Measurements from ENCODE around the gene CNTNAP2.
A peak's percentile ranks its signal among the peaks of the same experiment; 100 is the strongest.
"Not testable (repeated sequence)": the region's sequence is repeated elsewhere in the genome, so short reads cannot be mapped to it uniquely, and the experiment has no call there.

The CNTNAP2 gene

GRCh38 chr7:148303295-148304082 lies 2186.9 kb downstream of the CNTNAP2 start:
- DNase-seq: no peak

GRCh38 chr7:148304083-148304335 lies 2187.4 kb downstream of the CNTNAP2 start:
- no peak for DNase-seq

- peak; percentile 84 for DNase-seq
Measured at GRCh38 chr7:148304456-148304855, 2187.9 kb downstream of the CNTNAP2 start.

- no peak for DNase-seq
Measured at GRCh38 chr7:148306759-148307158, 2190.2 kb downstream of the CNTNAP2 start.

- DNase-seq: no peak
Measured at GRCh38 chr7:148318102-148318811, 2201.7 kb downstream of the CNTNAP2 start.

- DNase-seq: no peak
Measured at GRCh38 chr7:148318838-148319237, 2202.2 kb downstream of the CNTNAP2 start.

GRCh38 chr7:148319316-148319808 lies 2202.8 kb downstream of the CNTNAP2 start:
- DNase-seq: no peak

GRCh38 chr7:148325208-148325607 lies 2208.6 kb downstream of the CNTNAP2 start:
- no peak for DNase-seq

- no peak for DNase-seq
Measured at GRCh38 chr7:148327379-148327778, 2210.8 kb downstream of the CNTNAP2 start.

- DNase-seq: no peak
Measured at GRCh38 chr7:148328906-148329305, 2212.3 kb downstream of the CNTNAP2 start.

GRCh38 chr7:148330124-148330818 lies 2213.7 kb downstream of the CNTNAP2 start:
- no peak for DNase-seq

GRCh38 chr7:148330822-148331221 lies 2214.2 kb downstream of the CNTNAP2 start:
- DNase-seq: no peak

- not testable (repeated sequence) for DNase-seq
Measured at GRCh38 chr7:148331456-148331855, 2214.9 kb downstream of the CNTNAP2 start.

GRCh38 chr7:148332191-148333186 lies 2215.9 kb downstream of the CNTNAP2 start:
- no peak for DNase-seq

- DNase-seq: no peak
Measured at GRCh38 chr7:148334441-148334956, 2217.9 kb downstream of the CNTNAP2 start.

GRCh38 chr7:148334959-148335577 lies 2218.5 kb downstream of the CNTNAP2 start:
- DNase-seq: no peak

- DNase-seq: no peak
Measured at GRCh38 chr7:148335790-148336189, 2219.2 kb downstream of the CNTNAP2 start.

GRCh38 chr7:148336411-148336810 lies 2219.8 kb downstream of the CNTNAP2 start:
- DNase-seq: no peak

GRCh38 chr7:148337246-148337965 lies 2220.8 kb downstream of the CNTNAP2 start:
- no peak for DNase-seq

GRCh38 chr7:148337995-148338747 lies 2221.6 kb downstream of the CNTNAP2 start:
- no peak for DNase-seq

Data from hematopoietic multipotent progenitor cell treated with erythropoietin and hydrocortisone succinate and interleukin-3 and kit ligand, for 8 days (in vitro differentiated cells).